Measurements from ENCODE around the gene CS.

DNA sequence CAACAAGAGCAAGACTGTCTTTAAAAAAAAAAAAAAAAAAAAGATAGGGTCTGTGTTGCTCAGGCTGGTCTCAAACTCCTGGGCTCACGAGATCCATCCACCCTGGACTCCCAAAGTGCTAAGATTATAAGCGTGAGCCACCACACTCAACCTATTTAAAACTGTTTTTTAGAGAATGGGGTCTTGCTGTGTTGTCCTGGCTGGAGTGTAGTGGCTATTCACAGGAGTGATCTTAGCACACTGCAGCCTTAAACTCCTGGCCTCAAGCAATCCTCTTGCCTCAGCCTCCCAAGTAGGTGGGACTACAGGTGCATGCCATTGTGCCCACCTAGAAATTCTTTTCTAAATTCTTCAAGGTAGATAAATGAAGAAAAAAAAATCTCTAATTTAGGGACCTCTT lies 25.8 kb downstream of the CS start:
- TF ChIP-seq, protein P1, sequence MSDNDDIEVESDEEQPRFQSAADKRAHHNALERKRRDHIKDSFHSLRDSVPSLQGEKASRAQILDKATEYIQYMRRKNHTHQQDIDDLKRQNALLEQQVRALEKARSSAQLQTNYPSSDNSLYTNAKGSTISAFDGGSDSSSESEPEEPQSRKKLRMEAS (IDR thresholded peaks at IDR 0.05; ENCODE audit: low read depth, low read length), result no peak
- no peak for TF ChIP-seq CTCF (IDR thresholded peaks at IDR 0.05; ENCODE audit: low read depth, low read length)

Data from NB4 (cell line).